ENCODE results near the gene CTSG. TPM values are rescaled to one million over a fixed set of nuclear protein-coding genes. Genes with fewer than 3 reads are reported as not detected.
"Not testable (repeated sequence)": the region's sequence is repeated elsewhere in the genome, so short reads cannot be mapped to it uniquely, and the experiment has no call there.

The CTSG gene
- total RNA-seq, 2 donors from 2014 or later: 3.9 TPM; not detected in 1

- Histone ChIP-seq H3K4me3 (no peak overlapping the region), H3K27ac (no peak overlapping the region), H3K4me1 (replicated peaks) (no peaks in the 10 kb centered on the region), H3K27me3 (replicated peaks; ENCODE audit: insufficient read depth) (no peaks in the 10 kb centered on the region), H3K9me3 (no peaks in the 10 kb centered on the region), H3K36me3 (no peaks in the 10 kb centered on the region)
- no peak for TF ChIP-seq CTCF (IDR thresholded peaks at IDR 0.05)
- no peak for TF ChIP-seq POLR2AphosphoS5 (IDR thresholded peaks at IDR 0.05)
- no peak for TF ChIP-seq POLR2A (IDR thresholded peaks at IDR 0.05)
- no peak for DNase-seq (ENCODE audit: low spot score)
- intact Hi-C loops (cut with DNase I): no loop called here
Observed at GRCh38 chr14:24597403-24597802, 21.4 kb upstream of the CTSG start.

- Histone ChIP-seq H3K36me3 (no peaks in the 10 kb centered on the region), H3K27me3 (replicated peaks; ENCODE audit: insufficient read depth) (no peaks in the 10 kb centered on the region), H3K4me3 (no peak overlapping the region), H3K27ac (no peak overlapping the region), H3K4me1 (replicated peaks) (no peaks in the 10 kb centered on the region), H3K9me3 (no peaks in the 10 kb centered on the region)
- intact Hi-C loops (cut with DNase I): no loop called here
- DNase-seq (ENCODE audit: low spot score): no peak
- WGBS: 79% methylated on average over 3 of the region's 3 CpGs
- TF ChIP-seq POLR2AphosphoS5 (IDR thresholded peaks at IDR 0.05) (no peak), CTCF (IDR thresholded peaks at IDR 0.05) (no peak), POLR2A (IDR thresholded peaks at IDR 0.05) (no peak)
Observed at GRCh38 chr14:24595073-24595808, 19.2 kb upstream of the CTSG start.

GRCh38 chr14:24591004-24591403 lies 15.0 kb upstream of the CTSG start:
- H3K36me3 ChIP-seq; H3K4me1 ChIP-seq (replicated peaks); H3K9me3 ChIP-seq; H3K27ac ChIP-seq; H3K27me3 ChIP-seq (replicated peaks; ENCODE audit: insufficient read depth); DNase-seq (ENCODE audit: low spot score); intact Hi-C loops (cut with DNase I); H3K4me3 ChIP-seq: not testable (repeated sequence)
- 83% methylated on average over 2 of the region's 2 CpGs for WGBS

GRCh38 chr14:24584402-24584801 lies 8.4 kb upstream of the CTSG start:
- intact Hi-C loops (cut with DNase I); H3K36me3 ChIP-seq; DNase-seq (ENCODE audit: low spot score); H3K27ac ChIP-seq; H3K4me3 ChIP-seq; H3K27me3 ChIP-seq (replicated peaks; ENCODE audit: insufficient read depth); H3K4me1 ChIP-seq (replicated peaks); H3K9me3 ChIP-seq: not testable (repeated sequence)
- 84% methylated on average over 3 of the region's 3 CpGs for WGBS

- intact Hi-C loops (cut with DNase I): no loop called here
- Histone ChIP-seq H3K36me3 (no peaks in the 10 kb centered on the region), H3K9me3 (no peaks in the 10 kb centered on the region), H3K27me3 (replicated peaks; ENCODE audit: insufficient read depth) (no peaks in the 10 kb centered on the region), H3K27ac (no peak overlapping the region), H3K4me3 (no peak overlapping the region), H3K4me1 (replicated peaks) (no peaks in the 10 kb centered on the region)
- DNase-seq (ENCODE audit: low spot score): no peak
- WGBS: 64% methylated on average over 2 of the region's 2 CpGs
- TF ChIP-seq POLR2AphosphoS5 (IDR thresholded peaks at IDR 0.05) (no peak), POLR2A (IDR thresholded peaks at IDR 0.05) (no peak), CTCF (IDR thresholded peaks at IDR 0.05) (no peak)
Observed at GRCh38 chr14:24578558-24578957, 2.5 kb upstream of the CTSG start.

- TF ChIP-seq POLR2A (IDR thresholded peaks at IDR 0.05) (no peak), POLR2AphosphoS5 (IDR thresholded peaks at IDR 0.05) (no peak), CTCF (IDR thresholded peaks at IDR 0.05) (no peak)
- Histone ChIP-seq H3K27me3 (replicated peaks; ENCODE audit: insufficient read depth) (no peaks in the 10 kb centered on the region), H3K27ac (no peak overlapping the region), H3K9me3 (no peaks in the 10 kb centered on the region), H3K4me1 (replicated peaks) (no peaks in the 10 kb centered on the region), H3K36me3 (no peaks in the 10 kb centered on the region), H3K4me3 (no peak overlapping the region)
- no peak for DNase-seq (ENCODE audit: low spot score)
- intact Hi-C loops (cut with DNase I): no loop called here
- 68% methylated on average over 5 of the region's 5 CpGs for WGBS
Observed at GRCh38 chr14:24576771-24577170, 721 bp upstream of the CTSG start.

Measured in prostate gland (tissue), 2 donors.